Endothelial cell of umbilical vein (primary cell): ENCODE results near the gene DAZAP2. TPM values are rescaled to one million over a fixed set of nuclear protein-coding genes. Genes with fewer than 3 reads are reported as not detected.

ENCODE experiments used
- BruUV-seq: library from RNA; stranded (reverse); fragments of 400-500 nt; replicated peaks from 2 replicates; lab custom pipeline; 2021; lab: Mats Ljungman, UMichigan
- CTCF ChIA-PET: fragments of 300-600, 350-600 bp; sonication (Branson Sonifier 250); formaldehyde crosslinking; loops from one replicate; lab custom pipeline; 2021; ENCODE audit warnings: antibody characterized with exemption, inconsistent platforms; lab: Charles Lee
- POLR2A ChIA-PET: fragments of 300-600, 350-600 bp; sonication (Branson Sonifier 250); formaldehyde crosslinking; loops from one replicate; lab custom pipeline; 2021; ENCODE audit warnings: antibody characterized with exemption, inconsistent platforms; lab: Charles Lee
- DNase-seq: peaks from one replicate; pipeline ENCODE4 v3.0.0-alpha.2; 2011; ENCODE audit warnings: low read depth, low spot score
- FAIRE-seq: peaks from 2 replicates; lab custom pipeline; 2011; peaks lifted over from hg19 to GRCh38; lab: Jason Lieb, UNC
- H2AFZ ChIP-seq: 2 replicates; pipeline ENCODE4 v1.6.0; 2012; ENCODE audit warnings: low read depth, low read length, control low read depth, inconsistent platforms
- H3K27ac ChIP-seq: 2 replicates; pipeline ENCODE4 v1.5.1; 2011; ENCODE audit warnings: low read depth, mild to moderate bottlenecking, control low read depth, low read length, moderate library complexity; ENCODE audit not compliant: insufficient read depth
- H3K27me3 ChIP-seq, 2 experiments: 2 replicates each; pipeline versions ENCODE4 v1.6.0 to v1.6.1; 2011; ENCODE audit warnings: low read length in 2 of 2, mixed read lengths in 1 of 2; ENCODE audit not compliant: control insufficient read depth in 2 of 2, insufficient read depth in 2 of 2
- H3K36me3 ChIP-seq, 2 experiments: 2 replicates in 1 of 2; 3 replicates in 1 of 2; pipeline ENCODE4 v1.5.1; 2011; ENCODE audit warnings: low read length in 2 of 2, mild to moderate bottlenecking in 1 of 2, moderate library complexity in 1 of 2; ENCODE audit not compliant: control insufficient read depth in 2 of 2, insufficient read depth in 2 of 2; ENCODE audit errors: extremely low read depth in 1 of 2
- H3K4me1 ChIP-seq: 3 replicates; pipeline ENCODE4 v1.5.1; 2011; ENCODE audit warnings: mild to moderate bottlenecking, low read length; ENCODE audit not compliant: control insufficient read depth, insufficient read depth; ENCODE audit errors: extremely low read depth
- H3K4me2 ChIP-seq: 2 replicates; pipeline ENCODE4 v1.6.1; 2011; ENCODE audit warnings: low read length, control low read depth, mixed read lengths; ENCODE audit not compliant: insufficient read depth
- H3K4me3 ChIP-seq, 3 experiments: fragments of 200-600 bp in 1 of 3; sonication (generic), shearing (Covaris generic) in 1 of 3; replicated peaks in 1 of 3; 2 replicates each; pipeline ENCODE4 v1.5.1; 2011 to 2016; ENCODE audit warnings: control low read depth in 3 of 3, low read length in 3 of 3, mild to moderate bottlenecking in 2 of 3, inconsistent platforms in 1 of 3, low read depth in 1 of 3, moderate library complexity in 1 of 3; ENCODE audit not compliant: insufficient read depth in 1 of 3
- H3K79me2 ChIP-seq: 2 replicates; pipeline ENCODE4 v1.6.0; 2012; ENCODE audit warnings: low read length, inconsistent platforms; ENCODE audit not compliant: control insufficient read depth, insufficient read depth
- H3K9ac ChIP-seq: replicated peaks from 2 replicates; pipeline ENCODE3; 2011; ENCODE audit warnings: low read length, control low read depth; ENCODE audit not compliant: insufficient read depth; ENCODE audit errors: extremely low read depth
- H3K9me1 ChIP-seq: replicated peaks from 3 replicates; pipeline ENCODE4 v1.6.0; 2011; ENCODE audit warnings: mild to moderate bottlenecking, low read length; ENCODE audit not compliant: control insufficient read depth, insufficient read depth; ENCODE audit errors: extremely low read depth
- H3K9me3 ChIP-seq: replicated peaks from 2 replicates; pipeline ENCODE4 v1.5.1; 2012; ENCODE audit warnings: low read length, inconsistent platforms; ENCODE audit not compliant: control insufficient read depth, insufficient read depth
- H4K20me1 ChIP-seq: replicated peaks from 2 replicates; pipeline ENCODE3; 2011; ENCODE audit warnings: mild to moderate bottlenecking, low read length; ENCODE audit not compliant: control insufficient read depth, insufficient read depth; ENCODE audit errors: extremely low read depth
- EZH2 ChIP-seq: IDR thresholded peaks from 2 replicates; pipeline ENCODE4 v1.6.1; 2012; ENCODE audit warnings: borderline replicate concordance, low read depth, mild to moderate bottlenecking, moderate library complexity, low read length, inconsistent platforms; ENCODE audit not compliant: severe bottlenecking
- FOS ChIP-seq: IDR thresholded peaks from 2 replicates; pipeline ENCODE4 v1.6.1; 2011; ENCODE audit warnings: mild to moderate bottlenecking, low read length, moderate library complexity, borderline replicate concordance; ENCODE audit not compliant: insufficient read depth
- GATA2 ChIP-seq: IDR thresholded peaks from 2 replicates; pipeline ENCODE4 v1.7.0; 2011; ENCODE audit warnings: low read depth, mild to moderate bottlenecking, moderate library complexity, mixed read lengths, low read length; ENCODE audit not compliant: insufficient read length, insufficient read depth
- JUN ChIP-seq: IDR thresholded peaks from 2 replicates; pipeline ENCODE4 v1.6.1; 2011; ENCODE audit warnings: borderline replicate concordance, low read depth; ENCODE audit not compliant: insufficient read length, insufficient read depth
- MYC ChIP-seq: IDR thresholded peaks from one replicate; pipeline ENCODE4 v1.6.1; 2011; ENCODE audit warnings: mild to moderate bottlenecking, low read depth, low read length
- POLR2A ChIP-seq: IDR thresholded peaks from 2 replicates; pipeline ENCODE4 v1.6.1; 2012; ENCODE audit warnings: low read depth, mild to moderate bottlenecking, control low read depth, low read length
- POLR2AphosphoS5 ChIP-seq: IDR thresholded peaks from 2 replicates; pipeline ENCODE4 v1.6.1; 2012; ENCODE audit warnings: low read depth, mild to moderate bottlenecking, control low read depth, low read length, moderate library complexity; ENCODE audit not compliant: insufficient read depth
- dilution Hi-C: fragments of 300-500 bp; cut with MboI; formaldehyde crosslinking; loops from one replicate; pipeline ENCODE4 v1.15.0; 2019; ENCODE audit warnings: low sequenced_read_pairs; ENCODE audit not compliant: extremely low pct_ligation_motif_present
- intact Hi-C: fragments of 100-400 bp; cut with micrococcal nuclease; formaldehyde crosslinking; loops from one replicate; pipeline ENCODE4 v1.10.0; 2022
- polyA plus RNA-seq, 4 experiments: library from polyadenylated mRNA; depleted of rRNA in 3 of 4; stranded (reverse) in 3 of 4; unstranded in 1 of 4; fragments of >200 nt; gene quantifications; 2 replicates each; pipeline versions ENCODE4 v1.2.1 to v1.2.3, GENCODE V29; 2011 to 2012; ENCODE audit warnings: missing spikeins in 1 of 4
- total RNA-seq: library from RNA; stranded (reverse); gene quantifications from 2 replicates; pipeline ENCODE4 v1.2.3, GENCODE V29; 2021
- TF ChIP-seq, protein P1 (sequence below), 2 donors: IDR thresholded peaks; 1 replicate in 1 of 2; 2 replicates in 1 of 2; pipeline ENCODE4 v1.5.1; 2011; ENCODE audit warnings: low read length in 2 of 2, mild to moderate bottlenecking in 2 of 2, moderate library complexity in 2 of 2, control low read depth in 1 of 2, inconsistent platforms in 1 of 2, low read depth in 1 of 2; ENCODE audit not compliant: insufficient read depth in 1 of 2; ENCODE audit errors: extremely low read depth in 1 of 2
- TF ChIP-seq, protein P2 (sequence below): IDR thresholded peaks from 2 replicates; pipeline ENCODE4 v1.6.1; 2011; ENCODE audit not compliant: insufficient read depth, insufficient read length

DAZAP2 gene
- total and polyA plus RNA-seq, 2 donors (not counting 3 experiments of a cell fraction or from before 2014, with no cell fraction given) = 177 to 497 TPM

DNA sequence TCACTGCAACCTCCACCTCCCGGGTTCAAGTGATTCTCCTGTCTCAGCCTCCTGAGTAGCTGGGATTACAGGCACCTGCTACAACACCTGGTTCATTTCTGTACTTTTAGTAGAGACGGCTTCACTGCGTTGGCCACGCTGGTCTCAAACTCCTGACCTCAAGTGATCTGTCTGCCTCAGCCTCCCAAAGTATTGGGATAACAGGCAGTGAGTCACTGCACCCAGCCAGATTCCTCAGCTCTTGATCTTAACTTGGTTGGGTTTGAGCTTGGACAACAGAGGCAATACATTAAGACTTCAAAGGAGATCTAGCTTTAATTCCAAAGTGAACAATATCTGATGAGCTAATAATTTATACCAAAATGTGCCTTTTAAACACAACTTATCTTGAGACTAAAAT is 5.6 kb downstream of the DAZAP2 start:
- Histone ChIP-seq H3K36me3 (peaks cover 16 to 29% of the 10 kb centered on the region in 2 experiments), H3K27ac (no peak overlapping the region), H3K4me3 (no peak overlapping the region), H4K20me1 (no peaks in the 10 kb centered on the region), H3K79me2 (peaks cover 19% of the 10 kb centered on the region), H3K9me3 (no peaks in the 10 kb centered on the region), H3K4me2 (no peak overlapping the region), H3K4me1 (peaks cover 30% of the 10 kb centered on the region), H3K27me3 (no peaks in the 10 kb centered on the region), H3K9me1 (no peaks in the 10 kb centered on the region), H2AFZ (no peak overlapping the region), H3K9ac (no peak overlapping the region)
- TF ChIP-seq JUN (no peak), MYC (no peak), GATA2 (no peak), FOS (no peak), POLR2AphosphoS5 (no peak), EZH2 (no peak), POLR2A (no peak)
- TF ChIP-seq, protein P1, sequence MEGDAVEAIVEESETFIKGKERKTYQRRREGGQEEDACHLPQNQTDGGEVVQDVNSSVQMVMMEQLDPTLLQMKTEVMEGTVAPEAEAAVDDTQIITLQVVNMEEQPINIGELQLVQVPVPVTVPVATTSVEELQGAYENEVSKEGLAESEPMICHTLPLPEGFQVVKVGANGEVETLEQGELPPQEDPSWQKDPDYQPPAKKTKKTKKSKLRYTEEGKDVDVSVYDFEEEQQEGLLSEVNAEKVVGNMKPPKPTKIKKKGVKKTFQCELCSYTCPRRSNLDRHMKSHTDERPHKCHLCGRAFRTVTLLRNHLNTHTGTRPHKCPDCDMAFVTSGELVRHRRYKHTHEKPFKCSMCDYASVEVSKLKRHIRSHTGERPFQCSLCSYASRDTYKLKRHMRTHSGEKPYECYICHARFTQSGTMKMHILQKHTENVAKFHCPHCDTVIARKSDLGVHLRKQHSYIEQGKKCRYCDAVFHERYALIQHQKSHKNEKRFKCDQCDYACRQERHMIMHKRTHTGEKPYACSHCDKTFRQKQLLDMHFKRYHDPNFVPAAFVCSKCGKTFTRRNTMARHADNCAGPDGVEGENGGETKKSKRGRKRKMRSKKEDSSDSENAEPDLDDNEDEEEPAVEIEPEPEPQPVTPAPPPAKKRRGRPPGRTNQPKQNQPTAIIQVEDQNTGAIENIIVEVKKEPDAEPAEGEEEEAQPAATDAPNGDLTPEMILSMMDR (IDR thresholded peaks at IDR 0.05; ENCODE audit: extremely low read depth in 1 of 2, insufficient read depth in 1 of 2, low read depth in 1 of 2, low read length in 2 of 2) = no peak
- TF ChIP-seq, protein P2, sequence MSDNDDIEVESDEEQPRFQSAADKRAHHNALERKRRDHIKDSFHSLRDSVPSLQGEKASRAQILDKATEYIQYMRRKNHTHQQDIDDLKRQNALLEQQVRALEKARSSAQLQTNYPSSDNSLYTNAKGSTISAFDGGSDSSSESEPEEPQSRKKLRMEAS = no peak
- BruUV-seq = no TSS peak
- FAIRE-seq (no peak), DNase-seq (no peak)
- dilution Hi-C loops (no loop called here), intact Hi-C loops (no loop called here)
- POLR2A ChIA-PET = interaction anchor here (0.7 to 1.6 kb wide), 2 partner anchors 9 to 158 kb away, joined by 6 read pairs; no protein-coding TSS in a partner anchor
- CTCF ChIA-PET = interaction anchor here (0.9 to 2.4 kb wide), 4 partner anchors 9 to 97 kb away, joined by 3 to 12 read pairs (median 5); no protein-coding TSS in a partner anchor
